Renal cortex interstitium (tissue), 11 donors: ENCODE measurements around the gene ZSCAN16. TPM values are rescaled to one million over a fixed set of nuclear protein-coding genes. Genes with fewer than 3 reads are reported as not detected.
"Not testable (repeated sequence)": the region's sequence is repeated elsewhere in the genome, so short reads cannot be mapped to it uniquely, and the experiment has no call there.

Source experiments
- DNase-seq, 11 donors: peaks; one replicate each; pipeline ENCODE4 v3.0.0-alpha.2; 2013; ENCODE audit warnings: low read depth in 9 of 11, low spot score in 4 of 11; ENCODE audit errors: extremely low read depth in 1 of 11
- polyA plus RNA-seq, 3 donors: library from polyadenylated mRNA; unstranded; fragments of 120-200 nt; gene quantifications; one replicate each; pipeline ENCODE4 v1.2.1, GENCODE V29; 2013; ENCODE audit not compliant: insufficient read length in 3 of 3

ZSCAN16 gene
- polyA plus RNA-seq, 3 donors, result 11.0 to 11.4 (median 11.0) TPM

DNA sequence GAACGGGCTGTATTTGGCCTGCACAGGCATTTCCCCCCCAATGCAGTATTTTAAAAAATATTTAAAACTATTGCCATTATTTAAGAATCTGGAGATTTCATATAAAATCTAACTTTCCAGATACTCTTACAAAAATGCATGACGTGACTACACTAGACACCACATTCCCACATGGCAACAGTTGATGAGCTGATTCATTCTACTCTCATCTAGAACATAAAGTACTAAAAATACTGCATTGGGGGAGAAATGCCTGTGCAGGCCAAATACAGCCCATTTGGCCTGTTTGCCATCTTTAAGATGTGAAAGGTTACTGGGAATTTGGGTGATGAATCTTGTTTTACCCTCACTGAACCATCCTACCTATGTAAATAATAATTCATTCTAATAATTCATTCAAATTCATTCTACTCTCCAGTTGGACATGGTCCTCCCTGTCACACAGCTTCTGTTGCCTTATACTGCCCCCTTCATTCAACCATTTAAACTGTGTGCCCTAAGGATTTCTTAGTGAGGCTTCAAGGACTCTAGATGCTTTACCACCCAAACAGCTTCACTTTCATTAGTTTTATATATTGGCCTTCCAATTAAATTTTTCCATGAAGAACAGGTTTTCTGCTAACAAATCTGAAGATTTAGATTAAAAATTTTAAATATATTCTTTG, 6.9 kb upstream of the ZSCAN16 start:
- no peak for DNase-seq

DNA sequence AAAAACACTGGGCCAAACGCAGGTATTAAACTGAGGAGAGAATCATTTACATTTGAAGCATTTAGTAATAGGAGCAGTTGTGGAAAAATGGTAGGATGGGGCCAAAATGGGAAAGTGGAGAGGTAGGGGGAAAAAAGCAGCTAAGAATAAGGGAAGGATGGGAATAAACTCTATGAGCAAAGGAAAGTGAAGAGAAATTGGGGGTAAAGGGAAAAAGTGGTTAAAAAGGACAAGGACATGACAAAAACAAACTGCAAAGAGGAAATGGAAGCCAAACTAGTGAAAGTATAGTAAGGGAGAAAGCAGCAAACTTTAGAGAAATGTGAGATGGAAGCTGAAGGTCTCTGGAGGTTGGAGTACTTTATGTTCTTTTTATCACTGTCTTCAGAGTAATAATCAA, 6.2 kb upstream of the ZSCAN16 start:
- no peak for DNase-seq

DNA sequence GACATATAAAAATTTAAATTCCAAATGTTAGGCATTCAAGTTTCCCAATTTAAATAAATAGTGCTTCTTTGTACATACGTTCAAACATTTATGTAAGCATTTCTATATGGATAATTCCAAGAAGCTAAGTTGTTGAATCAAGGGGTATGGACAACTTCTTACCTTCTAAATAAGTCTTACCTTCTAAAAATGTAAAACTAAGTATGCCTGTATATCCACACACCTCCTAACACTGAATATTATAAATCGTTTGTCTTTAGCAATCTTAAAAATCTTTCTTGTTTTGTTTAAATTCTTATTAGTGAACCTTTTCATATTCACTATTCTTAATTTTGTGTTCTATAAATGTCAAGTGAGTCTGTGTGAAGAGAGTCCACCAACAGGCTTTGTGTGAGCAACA, 2.5 kb upstream of the ZSCAN16 start:
- no peak for DNase-seq

DNA sequence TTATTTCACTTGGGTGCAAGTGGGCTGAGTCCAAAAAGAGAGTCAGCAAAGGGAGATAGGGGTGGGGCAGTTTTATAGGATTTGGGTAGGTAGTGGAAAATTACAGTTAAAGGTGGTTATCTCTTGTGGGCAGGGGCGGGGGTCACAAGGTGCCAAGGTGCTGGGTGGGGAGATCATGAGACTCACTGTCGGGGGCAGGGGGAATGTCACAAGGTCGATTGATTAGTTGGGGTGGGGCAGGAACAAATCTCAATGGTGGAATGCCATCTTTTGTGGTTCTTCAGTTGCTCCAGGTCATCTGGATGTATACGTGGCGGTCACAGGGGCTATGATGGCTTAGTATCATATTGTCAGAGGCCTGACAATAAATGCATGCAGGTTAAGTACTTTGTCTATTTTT, 2.1 kb upstream of the ZSCAN16 start:
- DNase-seq, result not testable (repeated sequence)

DNA sequence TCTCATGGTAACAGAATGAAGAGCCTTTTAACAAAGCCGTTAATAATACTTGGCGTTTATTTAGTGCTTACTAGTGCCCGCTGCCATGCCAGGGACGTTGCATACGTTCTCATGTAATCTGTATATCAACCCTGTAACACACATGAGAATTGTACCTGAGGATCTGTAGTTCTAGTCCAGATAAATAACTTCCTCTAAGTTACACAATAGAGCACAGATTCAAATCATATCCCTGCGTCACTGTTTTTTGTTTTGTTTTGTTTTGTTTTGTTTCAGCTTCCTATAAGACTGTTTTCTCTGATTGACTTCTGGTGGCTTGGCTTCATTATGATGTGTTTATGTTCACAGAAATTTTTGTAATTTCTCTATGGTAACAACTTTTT, 553 bp downstream of the ZSCAN16 start:
- no peak for DNase-seq

DNA sequence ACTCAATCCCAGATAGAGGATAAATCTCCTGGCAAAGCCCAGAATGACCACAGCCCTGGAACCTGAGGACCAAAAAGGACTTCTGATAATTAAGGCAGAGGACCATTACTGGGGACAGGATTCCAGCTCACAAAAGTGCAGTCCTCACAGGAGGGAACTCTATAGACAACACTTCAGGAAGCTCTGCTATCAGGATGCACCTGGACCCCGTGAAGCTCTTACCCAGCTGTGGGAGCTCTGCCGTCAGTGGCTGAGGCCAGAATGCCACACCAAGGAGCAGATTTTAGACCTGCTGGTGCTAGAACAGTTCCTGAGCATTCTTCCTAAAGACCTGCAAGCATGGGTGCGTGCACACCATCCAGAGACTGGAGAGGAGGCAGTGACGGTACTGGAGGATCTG, 992 bp downstream of the ZSCAN16 start:
- no peak for DNase-seq

DNA sequence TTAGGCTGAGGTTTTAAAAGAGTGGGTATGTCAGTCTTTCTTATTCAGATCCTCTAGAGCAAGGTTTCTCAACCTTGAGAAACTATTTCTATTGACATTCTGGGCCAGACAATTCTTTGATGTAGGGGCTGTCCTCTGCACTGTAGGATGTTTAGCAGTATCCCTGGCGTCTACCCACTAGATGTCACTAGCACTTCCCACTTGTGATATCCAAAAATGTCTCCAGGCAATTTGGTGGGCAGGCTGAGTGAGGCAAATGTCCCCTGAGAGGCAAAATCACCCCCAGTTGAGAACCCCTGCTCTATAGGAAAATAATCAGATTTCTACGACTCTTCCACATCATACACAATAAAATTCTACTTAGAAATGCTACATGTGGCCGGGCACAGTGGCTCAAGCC, 9.6 kb downstream of the ZSCAN16 start:
- peak in 1 of 11 donors; percentile 4 for DNase-seq

DNA sequence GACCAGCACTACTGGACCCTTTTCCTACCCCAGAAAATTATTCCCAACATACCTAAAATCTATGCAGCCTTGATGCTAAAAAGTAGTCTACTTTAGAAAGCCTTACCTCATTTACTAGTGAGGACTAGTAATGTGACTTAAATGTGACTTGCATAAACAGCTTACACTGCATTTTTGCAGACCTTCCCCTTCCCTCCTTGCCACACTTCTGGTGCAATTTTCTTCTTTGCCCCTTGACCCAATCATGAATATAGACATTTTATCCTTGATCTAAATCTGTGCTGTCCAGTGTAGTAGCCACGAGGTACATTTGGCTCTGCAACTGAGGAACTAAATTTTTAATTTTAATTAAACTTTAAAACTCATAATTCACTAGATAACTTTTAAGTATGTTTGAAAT, 10.3 kb downstream of the ZSCAN16 start:
- no peak for DNase-seq

DNA sequence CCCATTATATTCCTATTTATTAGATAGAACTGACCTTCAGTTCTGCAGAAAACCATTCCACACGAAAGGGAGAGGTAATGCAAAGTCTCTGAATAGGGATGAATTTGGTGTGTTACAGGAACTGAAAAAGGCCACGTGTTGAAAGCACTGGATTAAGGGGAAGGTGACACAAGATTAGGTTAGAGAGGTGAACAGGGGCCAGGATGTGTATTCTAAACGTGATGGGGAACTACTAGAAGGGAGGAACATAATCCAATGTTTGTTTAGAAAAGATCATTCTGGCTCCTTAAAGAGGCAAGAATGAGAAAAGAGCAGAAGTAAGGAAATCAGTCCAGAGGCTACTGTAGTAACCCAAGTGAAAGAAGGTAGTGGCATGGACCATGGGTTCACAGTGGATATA, 11.0 kb downstream of the ZSCAN16 start:
- no peak for DNase-seq

DNA sequence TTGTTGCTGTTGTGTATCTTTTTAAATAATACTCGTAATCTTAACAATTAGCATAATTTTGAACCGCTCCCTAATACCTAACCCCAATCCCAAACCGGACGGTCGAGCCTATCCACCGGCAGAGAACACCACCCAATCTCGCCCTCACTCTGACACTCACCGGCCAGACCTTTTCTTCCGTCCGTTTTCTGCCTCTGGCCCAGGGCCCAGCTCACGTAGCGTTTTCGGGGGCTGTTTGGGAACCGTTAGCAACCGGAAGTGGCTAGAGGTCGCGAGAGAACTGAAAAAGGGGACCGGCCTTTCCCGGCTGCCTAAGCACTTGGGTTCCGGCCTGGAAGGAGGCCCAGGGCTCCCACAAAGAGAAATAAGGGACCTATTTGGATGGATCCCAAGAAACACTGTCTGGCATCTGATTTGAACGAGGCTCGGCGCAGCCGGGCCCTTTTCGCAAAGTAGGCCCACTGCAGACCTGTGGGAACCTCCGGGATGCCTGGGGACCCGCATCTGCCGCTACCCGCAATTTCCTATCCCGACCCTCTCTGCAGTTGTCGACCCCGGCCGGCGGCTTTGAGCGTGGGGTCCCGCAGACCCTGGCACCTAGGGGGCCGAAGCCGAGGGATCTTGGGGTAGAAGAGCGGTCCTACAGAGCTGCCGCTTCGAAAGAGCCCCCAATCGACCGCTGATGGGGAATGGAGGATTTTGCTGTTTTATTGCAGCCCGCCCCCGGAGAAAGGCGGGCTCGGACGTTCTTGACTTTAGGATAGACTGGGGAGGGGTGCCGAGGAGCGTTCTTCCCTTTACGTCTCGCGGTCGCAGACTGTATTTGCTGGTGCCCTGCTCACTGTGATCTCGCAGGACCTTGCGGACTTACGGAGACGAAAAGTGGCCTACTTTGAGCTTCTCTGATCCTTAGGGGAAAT, 12.4 kb downstream of the ZSCAN16 start:
- DNase-seq, result peak; percentile 81 to 91 (median 84)

DNA sequence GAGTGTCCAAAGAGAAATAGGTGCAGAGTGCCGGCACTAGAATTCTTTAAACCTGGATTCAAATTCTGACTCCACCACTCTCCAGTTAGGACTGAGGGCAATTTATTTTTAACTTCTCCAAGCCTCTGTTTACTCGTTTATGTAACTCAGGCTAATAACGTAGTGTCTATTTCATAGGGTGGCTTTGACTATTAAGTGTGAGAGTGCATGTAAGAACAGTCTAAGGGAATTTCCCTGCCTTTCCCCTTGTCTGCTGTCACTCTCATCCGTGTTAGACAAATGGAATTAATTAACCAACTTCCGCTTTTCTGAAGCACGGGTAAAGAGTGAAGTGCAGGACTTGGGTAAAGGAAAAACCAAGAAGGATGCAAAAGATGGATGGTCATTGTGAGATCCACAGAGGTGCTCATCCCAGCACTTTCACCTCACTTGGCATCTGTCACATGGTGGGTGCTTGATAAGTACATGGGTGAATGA, 13.1 kb downstream of the ZSCAN16 start:
- peak in 1 of 11 donors; percentile 54 for DNase-seq

DNA sequence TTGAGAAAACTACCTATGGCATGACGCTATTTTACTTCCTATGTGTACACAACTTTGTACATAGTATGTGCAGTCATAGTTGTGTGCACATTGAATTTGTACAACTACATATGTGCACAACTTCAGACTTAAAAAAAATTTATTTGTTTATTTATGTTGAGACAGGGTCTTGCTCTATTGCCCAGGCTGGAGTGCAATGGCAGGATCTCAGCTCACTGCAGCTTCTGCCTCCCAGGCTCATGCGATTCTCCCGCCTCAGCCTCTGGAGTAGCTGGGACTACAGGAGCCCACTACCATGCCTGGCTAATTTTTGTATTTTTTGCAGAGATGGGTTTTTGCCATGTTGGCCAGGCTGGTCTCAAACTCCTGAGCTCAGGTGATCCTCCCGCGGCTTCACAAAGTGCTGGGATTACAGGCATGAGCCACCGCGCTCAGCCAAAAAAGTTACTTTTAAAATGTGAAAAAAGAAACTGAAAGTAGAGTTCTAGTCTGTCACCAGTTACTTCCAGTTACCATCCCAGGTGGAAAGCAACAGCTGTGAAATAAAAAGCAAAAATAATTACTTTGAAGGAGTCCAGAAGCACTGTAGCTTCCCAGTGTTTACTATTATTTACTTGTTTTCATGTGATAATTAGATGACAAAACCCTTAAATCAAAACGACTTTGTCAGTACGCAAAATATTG, 15.6 kb downstream of the ZSCAN16 start:
- DNase-seq, result no peak

DNA sequence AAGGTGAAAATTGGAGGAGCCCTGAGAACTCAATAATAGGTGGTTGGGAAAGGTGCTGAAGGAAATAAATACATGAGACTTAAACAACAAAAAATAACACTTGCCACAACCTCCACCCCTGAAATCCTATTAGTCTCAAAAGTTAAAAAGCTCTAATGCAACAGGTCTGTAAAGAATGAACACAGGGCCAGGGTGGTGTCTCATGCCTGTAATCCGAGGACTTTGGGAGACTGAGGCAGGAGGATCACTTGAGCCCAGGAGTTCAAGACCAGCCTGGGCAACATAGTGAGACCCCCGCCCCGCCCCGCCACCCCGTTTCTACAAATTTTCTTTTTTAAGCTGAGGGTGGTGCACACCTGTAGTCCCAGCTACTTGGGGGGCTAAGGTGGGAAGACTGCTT, 16.2 kb downstream of the ZSCAN16 start:
- no peak for DNase-seq

DNA sequence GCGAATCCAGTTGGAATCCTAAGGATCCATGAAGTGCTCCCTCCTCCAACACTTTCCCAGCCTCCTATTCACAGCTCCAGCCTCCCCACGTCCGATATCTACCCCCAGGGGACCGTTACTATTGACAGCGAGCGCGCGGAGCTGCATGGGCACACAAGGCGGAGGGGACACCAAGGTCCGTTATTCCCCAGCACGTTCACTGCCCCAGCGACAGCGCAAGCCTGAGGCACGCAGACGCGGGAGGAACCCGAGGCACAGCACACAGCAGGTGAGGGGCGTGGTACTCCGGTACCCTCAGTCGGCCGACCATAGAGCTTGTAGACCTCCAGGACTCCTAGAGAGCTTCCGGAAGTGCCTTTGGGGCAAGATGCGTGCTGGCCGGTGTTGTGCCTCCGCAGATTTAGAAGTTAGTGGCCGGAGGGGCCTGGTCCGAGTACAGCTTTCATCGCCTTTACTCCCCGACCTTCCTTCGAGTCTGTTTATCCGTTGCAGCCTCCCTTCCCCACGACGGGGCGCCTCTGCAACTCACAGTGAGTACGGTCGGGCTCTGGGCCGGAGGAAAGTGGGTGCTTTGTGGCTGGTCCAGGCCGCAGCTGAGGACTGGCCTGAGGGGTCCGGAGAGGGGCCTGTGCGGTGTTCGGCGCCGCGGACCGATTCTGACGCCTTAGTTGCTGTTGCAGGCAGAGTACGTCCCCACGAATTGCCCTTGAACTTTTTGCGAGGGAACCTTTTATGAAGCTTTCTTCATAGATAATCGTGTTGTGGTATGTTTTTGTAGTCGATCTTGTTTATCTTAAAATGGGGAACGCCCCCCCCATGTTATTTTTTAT, 17.3 kb downstream of the ZSCAN16 start, which contains the start of gene ZKSCAN8:
TSS of gene ZKSCAN8 (plus strand) at position 384 of the 830 bp plus-strand sequence. CDS start 6,525 bp downstream, outside the sequence.
- DNase-seq, result peak; percentile 70 to 89 (median 80)

DNA sequence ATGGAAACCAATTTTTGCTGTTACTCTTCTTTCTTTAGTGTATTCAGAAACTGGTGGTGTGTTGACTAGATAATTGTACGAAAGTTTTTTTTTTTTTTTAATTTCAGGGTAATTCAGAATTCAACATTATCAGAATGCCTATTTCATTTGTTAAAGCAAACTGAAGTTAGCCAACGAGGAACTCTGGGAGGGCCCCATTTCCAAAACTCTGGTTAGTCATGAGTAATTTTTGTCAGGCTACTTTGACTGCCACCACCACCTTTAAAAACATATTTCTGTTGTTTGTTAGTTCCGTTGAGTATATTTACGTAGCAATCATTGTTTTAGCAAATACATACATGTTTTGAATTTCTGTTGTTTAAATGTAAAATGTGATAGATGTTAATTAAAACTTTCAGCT, 18.0 kb downstream of the ZSCAN16 start:
- no peak for DNase-seq

DNA sequence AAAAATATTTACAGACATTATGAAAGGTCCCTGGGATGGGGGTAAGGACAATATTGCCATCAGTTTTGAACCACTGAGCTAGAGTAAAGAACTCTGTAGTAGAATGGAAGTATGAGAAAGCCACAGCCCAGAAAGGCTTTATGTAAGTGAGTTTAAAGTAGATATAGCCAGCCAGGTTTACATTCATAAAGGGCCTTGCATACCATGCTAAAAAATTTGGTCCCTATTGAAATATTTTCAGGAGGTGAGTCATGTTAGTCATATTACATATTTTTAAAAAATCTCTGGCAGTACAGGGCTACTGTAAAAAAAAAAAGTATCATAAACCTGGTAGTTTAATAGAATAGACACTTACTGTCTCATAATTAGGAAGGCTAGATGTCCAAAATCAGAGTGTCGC, 20.8 kb downstream of the ZSCAN16 start:
- DNase-seq, result no peak

DNA sequence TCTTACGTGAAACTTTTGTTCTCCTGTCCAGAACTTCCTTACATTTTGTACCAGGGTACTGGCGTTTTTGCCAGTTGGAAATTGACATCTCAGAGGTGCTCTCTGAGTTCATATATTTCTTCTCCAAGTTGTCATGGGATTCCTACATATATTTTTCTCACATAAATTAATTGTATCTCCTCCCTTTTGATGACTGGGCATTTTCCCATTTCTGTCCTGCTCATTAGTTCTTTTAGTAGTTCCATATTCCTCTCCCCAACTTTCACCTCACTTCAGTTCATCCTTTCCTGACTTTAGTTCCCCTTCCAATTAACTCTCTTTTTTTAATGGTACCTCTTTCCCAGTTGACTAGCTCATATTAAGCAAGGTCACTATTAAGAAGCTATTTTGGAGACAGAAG, 28.1 kb downstream of the ZSCAN16 start:
- DNase-seq, result no peak

DNA sequence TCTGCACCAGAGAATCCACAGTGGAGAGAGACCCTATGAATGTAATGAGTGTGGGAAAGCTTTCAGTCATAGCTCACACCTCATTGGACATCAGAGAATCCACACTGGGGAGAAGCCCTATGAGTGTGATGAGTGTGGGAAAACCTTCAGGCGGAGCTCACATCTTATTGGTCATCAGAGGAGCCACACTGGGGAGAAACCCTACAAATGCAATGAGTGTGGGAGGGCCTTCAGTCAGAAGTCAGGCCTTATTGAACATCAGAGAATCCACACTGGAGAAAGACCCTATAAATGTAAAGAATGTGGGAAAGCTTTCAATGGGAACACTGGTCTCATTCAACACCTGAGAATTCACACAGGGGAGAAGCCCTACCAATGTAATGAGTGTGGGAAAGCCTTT, 29.1 kb downstream of the ZSCAN16 start:
- no peak for DNase-seq

DNA sequence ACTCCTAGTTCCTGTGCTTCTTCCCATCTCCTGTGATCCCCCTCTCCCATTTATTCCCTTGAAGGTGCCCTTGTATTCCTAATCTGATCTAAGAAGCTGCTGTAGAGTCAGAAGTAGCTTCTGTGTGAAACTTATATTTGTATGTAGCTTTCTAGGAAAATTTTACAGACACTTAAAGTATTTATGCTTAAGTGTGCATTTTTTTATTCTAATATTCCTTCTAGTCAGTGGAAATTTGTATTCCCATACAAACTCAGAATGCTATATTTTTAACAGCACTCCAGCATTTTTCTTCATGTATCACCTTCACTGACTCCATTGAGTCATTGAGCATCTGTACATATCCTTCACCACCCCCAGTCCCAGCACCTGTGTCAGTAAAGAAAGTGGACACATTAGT, 29.9 kb downstream of the ZSCAN16 start:
- DNase-seq, result no peak
